Ureter (tissue), 1 donor: Measurements from ENCODE around the gene XIRP2. TPM values are rescaled to one million over a fixed set of nuclear protein-coding genes. Genes with fewer than 3 reads are reported as not detected.

Source experiments
- DNase-seq: peaks from one replicate; pipeline ENCODE4 v3.0.0-alpha.2; 2020; ENCODE audit warnings: low spot score
- total RNA-seq: library from RNA; stranded (reverse); gene quantifications from one replicate; pipeline ENCODE4 v1.2.4, GENCODE V29; 2023
- donor health status: DM: yes; HTN: yes; CAD: no.

XIRP2 gene
- total RNA-seq, 1 donor from 2014 or later, result 0.42 TPM

DNA sequence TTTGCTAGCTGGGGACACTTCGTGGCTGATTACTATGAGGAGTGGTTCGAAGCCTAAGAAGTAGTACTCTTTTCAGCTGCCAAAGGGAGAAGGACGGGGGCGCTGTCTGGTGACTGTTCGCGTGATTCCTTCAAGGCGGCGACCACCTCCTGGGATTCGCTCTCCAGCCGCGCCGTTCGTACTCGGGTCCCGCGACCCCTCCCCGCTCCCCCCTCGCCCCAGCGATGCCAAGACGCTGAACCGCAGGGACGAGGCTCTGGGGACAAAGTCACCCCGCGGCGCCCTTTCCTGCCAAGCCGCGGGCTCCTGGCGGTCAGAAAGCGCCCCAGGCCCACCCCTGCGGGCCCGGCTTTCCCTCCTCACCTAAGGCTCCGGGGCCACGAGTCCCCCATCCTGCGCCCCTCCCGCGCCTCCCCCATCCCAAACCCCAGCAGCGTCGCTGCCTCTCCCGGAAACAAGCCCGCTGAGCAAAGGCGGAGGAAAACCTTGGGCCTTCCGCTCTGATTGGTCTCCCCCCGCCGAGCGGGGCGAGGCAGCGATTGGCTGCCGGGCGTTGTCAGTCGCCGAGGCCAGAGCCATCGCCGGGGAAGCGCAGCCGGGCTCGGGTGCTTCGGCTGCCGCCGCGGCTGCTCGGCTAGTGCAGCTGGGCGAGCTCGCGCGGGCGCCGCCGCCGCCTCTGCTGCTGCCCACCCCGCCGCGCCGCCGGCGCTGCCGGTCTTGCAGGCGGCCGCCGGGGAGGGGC, 404.3 kb downstream of the XIRP2 start, which contains the start of gene B3GALT1:
TSS of gene B3GALT1 (plus strand) at position 572 of the 742 bp plus-strand sequence.
- DNase-seq, result peak; percentile 85

- no peak for DNase-seq
Measured at GRCh38 chr2:167293172-167293781, 405.0 kb downstream of the XIRP2 start.

- DNase-seq, result no peak
Measured at GRCh38 chr2:167293943-167294775, 405.9 kb downstream of the XIRP2 start.

DNA sequence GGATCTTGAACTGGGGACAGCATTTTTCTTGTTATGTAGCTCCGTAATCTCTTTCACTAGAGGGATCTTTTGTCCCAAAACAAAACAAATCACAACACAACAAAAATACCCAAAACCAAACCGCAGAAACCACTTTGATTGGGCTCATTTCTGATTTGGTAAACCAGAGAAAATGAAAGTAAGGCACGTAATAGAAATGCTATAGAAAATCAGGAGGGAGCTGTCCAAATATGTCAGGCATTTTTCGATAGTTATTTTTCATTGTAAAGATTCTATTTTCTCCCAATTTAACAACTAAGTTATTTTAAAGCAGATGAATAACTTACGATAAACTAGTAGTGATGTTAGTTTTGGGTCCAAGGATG, 406.5 kb downstream of the XIRP2 start:
- no peak for DNase-seq

GRCh38 chr2:167297292-167297691, 409.0 kb downstream of the XIRP2 start:
- DNase-seq, result no peak

GRCh38 chr2:167298017-167298416, 409.7 kb downstream of the XIRP2 start:
- DNase-seq, result no peak
